NCI-H524 (cell line): ENCODE results near the gene PBRM1.
A peak's percentile ranks its signal among the peaks of the same experiment; 100 is the strongest.
"Not testable (repeated sequence)": the region's sequence is repeated elsewhere in the genome, so short reads cannot be mapped to it uniquely, and the experiment has no call there.

Source experiments
- DNase-seq, 2 experiments: peaks; one replicate each; lab custom pipeline; 2025; lab: John Stamatoyannopoulos, UW

The PBRM1 gene

DNA sequence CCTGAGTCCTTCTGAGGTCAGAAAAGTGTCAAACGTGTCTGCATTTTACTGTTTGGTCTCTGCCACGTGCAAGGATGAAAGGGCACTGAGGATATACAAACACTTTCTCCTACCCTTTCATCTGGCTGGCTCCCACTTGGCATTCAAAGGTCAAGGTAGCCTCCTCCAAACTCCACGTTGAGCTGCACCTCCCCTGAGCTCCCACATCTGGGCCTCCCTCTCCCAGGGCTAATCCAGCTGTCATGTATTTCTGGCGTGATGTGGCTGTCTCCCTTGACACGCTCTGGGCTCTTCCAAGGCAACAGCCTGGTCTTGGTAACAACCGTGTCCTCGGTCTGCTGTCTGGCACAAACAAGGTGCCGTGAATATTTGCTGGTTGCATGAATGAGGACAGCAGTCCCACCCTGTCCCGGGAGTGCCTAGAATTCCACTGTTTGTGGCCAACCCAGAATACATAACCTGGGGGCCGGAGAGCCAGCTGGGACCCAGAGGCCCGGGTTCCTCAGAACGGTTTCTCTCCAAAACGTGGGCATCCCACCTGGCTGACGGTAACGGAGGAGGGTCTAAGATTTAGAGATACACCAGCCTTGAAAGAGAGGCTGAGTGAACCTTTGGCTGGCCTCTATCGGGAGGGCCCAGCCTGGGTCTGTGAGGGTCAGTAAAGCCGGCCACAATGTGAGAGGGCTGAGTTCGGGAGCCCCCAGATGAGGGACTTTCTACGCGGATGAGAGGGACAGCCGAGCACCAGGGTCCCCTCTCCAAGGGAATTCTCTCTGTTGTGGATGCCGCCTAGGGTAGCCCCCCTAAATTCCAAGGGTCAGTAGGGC, 19.1 kb upstream of the PBRM1 start:
- DNase-seq: peak in 1 of 2 experiments; percentile 15

DNA sequence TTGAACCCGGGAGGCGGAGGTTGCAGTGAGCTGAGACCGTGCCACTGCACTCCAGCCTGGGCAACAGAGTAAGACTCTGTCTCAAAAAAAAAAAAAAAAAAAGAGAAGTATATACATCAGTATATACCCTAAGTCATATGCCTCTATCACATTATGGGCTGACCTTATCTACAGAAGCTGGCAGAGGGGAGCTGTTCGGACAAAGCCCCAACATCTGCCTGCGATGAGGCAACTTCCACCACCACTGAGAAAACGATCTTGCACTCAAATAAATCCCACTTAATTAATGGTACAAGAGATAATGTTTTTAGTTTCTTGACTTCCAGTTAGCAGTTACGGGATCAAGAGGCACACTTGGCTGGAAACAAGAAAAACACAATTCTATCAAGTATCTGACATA, 17.6 kb upstream of the PBRM1 start:
- no peak for DNase-seq

DNA sequence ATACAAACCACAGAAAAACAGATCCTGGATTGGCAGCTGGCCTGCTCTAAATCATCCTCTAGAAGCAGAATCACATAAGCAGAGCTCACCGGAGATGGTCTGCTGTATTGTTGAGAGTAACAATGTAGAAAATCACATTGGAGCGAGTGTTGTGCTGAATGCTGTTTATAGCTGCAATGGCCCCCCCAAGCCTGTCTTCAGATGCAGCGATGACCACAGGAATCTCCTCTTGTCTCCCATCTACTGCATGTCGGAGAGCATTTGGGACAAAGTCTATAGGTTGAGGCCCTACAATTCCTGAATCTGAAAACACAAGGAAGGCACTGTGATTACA, 11.9 kb upstream of the PBRM1 start:
- no peak for DNase-seq

DNA sequence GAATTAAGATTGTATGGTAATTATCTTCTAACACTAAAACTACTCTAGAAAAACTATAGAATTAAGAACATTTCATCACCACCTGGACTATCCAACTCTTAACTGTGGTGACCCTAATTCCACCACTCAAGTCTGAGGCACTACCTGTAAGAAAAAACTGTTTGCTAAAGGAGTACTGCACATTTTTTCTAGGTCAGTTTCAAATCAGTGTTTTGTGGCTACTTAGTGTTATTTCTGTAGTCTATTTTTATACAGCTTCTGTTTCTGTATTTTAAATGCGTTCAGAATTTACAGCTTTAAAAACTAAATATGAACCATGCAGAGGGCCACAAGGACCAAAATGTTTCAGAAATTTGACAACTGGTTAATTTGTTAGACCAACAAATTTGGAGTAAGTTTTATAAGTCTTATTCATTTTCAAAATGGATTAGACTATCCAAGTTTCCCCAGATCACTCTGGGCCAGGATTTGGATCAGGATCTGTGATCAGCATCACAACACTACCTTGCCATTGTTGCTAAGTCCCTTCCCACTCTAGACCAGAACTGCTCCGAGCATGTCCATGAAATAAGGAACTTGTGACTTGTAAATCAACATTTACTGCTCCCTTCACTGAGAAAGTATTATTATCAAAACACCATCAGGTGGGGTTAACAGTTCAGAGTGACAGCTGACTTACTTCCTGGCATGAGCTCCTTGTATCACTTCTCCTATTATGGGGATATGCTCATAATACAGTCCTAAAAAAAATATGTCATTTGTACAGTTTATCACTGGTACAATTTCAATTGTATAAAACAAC, 11.3 kb upstream of the PBRM1 start:
- no peak for DNase-seq

DNA sequence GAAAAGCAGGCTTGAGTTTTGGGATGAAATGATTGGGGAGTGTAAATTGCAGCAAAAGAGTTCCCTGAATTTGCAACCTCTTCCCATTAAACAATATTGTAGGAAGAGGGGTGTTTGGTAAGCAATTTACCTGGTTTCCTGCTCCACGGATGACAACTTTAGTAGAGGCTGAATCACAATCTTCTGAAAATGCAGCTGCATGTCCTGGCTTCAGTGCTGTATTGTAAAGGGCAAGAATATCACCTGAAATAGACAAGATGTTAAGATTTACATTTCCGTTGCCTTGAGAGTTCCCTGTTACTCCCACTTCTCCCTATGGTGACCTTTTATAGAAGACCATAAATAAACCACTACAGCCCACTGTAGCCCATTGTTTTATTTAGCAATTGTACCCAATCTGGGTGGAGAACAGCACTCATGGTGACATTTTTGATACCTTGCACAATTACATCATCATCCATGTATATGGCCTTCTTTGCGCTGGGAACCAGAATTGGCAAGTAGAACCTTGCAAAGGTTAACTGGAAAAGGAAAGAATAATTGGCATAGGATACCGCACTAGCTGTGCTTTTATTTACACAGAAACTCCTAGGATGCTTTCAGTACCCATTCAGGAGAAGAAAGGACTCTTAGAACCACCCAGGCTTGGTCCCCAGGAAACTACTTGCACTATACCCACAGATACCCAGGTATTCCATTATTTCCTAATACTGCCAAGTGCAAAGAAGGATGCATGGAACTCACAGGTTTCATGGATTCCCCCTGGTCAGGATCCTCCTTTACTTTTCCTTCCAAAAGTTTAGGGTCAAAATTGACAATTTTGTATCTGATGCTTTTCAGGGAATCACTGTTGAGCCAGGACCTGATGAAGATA, 10.3 kb upstream of the PBRM1 start:
- no peak for DNase-seq

DNA sequence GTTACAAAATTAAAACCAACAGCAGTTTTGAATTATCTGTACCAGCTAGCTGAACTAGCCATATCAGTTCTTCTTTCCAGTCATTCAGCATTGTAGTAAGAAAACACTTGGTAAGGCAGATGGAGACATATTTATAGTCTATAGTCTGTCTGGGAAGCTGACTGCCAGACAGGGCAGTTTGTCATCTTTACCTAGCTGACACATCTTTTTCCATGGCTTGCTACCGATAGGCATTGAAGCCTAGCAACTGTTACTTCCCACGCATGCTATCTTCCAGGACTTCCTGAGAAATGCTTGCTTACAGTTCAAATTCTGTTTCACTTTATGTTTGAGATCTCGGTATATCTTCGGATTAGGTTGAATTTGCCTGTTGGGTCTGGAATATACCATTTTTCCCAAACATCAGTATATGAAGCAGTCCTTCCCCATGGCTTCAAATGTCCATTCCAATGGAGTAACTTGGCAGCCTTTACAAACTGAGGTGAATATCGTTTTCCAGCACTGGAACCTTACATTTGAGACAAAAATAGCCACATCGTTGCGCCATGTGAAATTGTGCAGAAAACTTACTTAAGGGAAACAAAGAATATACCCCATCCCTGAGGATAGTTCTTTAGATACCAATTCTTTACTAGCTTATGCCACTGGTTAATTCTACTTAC, 8.9 kb upstream of the PBRM1 start:
- DNase-seq: no peak

DNA sequence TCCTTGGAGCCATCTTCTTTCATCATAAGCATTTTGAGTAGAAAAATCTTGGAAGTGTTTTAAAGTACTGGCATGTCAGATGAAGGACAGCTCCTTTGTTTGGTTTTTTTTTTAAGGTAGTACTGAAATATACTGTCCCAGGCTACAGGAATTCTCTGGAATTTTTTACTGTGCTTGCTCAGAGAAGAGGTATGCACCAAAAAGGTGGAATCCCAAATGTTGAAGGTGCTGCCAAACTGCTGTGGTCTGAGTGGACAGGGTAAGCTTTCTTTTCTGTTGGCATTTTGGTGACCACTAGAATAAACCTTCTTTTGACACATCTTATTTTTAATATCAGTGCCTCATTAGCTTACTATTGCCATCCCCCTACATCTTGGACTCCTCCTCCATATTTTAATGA, 7.4 kb upstream of the PBRM1 start:
- DNase-seq: no peak

DNA sequence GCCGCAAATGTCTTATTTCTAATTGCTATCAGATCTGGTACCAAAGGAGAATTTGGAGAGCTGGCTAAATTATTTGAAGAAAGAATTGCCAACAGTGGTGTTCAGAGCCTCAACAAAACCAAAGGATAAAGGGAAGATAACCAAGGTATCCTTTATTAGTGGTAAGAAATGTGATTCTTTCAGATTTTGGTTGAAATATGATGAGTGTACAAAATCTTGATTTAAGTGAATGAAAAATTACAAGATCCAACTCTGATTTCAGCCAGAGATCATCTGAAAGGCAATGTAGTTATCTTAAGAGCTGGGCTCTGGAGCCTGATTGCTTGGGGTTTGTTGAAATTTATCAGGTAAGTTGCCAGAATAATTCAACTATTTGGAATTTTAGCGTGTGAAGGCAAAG, 4.8 kb upstream of the PBRM1 start:
- DNase-seq: no peak

DNA sequence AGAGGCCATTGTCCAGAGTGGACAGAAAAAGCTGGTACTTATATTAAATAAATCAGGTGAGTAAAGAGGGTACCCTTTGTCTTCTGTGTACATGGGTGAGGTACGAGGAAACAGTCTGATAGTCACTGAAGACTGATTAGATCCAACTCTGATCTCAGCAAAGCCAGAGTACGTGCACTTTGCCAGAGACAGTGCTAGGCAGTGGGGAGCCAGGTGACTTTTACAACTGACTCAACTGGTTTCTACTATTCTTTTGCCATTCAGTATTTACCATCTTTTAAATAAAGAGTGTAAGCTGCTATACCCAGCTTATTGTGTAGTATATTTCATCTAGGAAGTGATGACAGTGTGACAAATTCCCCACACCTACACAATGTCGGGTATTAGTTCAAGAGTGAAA, 3.4 kb upstream of the PBRM1 start:
- DNase-seq: no peak

DNA sequence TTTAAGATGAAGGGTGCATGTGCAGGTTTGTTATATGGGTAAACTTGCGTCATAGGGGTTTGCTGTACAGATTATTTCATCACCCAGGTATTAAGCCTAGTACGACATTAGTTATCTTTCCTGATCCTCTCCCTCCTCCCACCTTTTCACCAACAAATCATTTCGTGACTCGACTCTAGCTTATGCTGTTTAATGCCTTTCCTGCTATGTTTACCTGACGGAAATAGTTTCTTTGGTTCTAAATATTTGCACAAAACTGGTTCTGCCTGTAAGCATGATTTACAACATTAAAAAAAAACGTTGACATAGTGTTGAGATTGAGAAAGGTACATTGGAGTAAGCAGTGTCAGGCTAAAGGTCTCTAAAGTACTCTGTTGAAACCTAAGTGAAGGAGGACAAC, 2.6 kb upstream of the PBRM1 start:
- no peak for DNase-seq

DNA sequence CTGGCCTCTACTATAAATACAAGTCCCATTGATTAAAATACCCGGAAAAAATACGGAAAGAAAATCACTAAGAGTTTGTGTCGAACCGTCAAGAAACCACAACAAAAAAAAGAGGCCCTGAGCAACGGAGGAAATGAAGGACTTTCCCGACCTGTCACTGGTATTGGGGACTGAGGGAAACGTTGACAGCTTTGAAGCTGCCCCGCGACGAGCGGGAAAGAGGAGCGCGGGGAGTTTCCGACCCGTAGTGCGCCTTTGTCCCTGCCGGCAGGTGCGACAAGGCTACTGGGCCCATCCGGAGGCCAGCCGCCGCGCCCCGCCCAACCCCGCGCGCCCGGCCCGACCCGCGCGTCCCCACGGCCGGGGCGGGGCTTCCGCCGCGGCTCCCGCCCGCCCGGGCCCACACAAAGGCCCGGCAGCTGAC, 416 bp downstream of the PBRM1 start:
- DNase-seq: peak; percentile 79 to 80

DNA sequence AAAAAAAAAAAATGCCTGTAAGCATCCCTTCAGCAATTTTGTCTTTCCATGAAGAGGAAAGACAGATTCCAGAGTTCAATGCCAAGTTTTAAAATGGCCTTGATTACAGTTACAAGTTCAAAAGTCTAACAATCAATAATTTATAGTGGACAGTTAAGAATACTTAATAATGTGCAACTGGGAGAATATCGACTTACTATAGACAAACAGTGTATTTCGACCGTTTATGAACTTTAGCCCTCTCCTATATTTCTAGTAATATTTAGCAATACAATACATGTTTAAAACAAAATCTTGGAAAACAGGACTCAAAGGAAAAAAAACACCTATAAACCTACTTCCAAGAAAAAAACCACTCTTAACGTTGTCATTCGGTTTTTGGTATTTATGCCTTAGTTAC, 1.5 kb downstream of the PBRM1 start:
- no peak for DNase-seq

DNA sequence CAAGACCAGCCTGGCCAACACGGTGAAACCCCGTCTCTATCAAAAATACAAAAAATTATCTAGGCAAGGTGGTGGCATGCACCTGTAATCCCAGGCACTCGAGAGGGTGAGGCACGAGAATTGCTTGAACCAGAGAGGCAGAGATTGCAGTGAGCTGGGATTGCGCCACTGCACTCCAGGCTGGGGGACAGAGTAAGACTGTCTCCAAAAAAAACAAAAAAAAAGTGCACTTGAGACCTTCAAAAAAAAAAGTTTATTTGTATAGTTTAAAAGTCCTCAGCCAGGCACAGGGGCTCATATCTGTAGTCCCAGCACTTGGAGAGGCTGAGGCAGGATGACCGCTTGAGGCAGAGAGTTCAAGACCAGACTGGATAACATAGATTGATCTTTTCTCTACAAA, 2.1 kb downstream of the PBRM1 start:
- DNase-seq: no peak

DNA sequence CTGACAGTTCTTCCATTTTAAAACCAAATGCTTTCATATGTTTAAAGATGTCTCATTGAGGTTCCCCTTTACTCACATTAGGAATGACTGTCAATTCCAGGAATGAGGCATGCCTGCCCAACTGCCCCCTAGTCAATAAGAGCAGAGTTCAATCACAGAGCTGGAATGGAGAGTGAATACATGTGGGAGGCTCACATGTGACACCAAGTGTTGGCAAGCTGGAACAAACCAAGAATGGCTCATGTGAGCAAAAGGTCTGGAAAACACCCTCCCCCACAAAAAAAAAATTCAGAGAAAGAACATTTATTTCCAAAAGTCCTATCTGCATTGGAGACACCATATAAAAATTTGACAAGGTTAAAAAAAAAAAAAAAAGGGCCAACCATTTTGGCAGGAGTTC, 3.7 kb downstream of the PBRM1 start:
- peak in 1 of 2 experiments; percentile 19 for DNase-seq

DNA sequence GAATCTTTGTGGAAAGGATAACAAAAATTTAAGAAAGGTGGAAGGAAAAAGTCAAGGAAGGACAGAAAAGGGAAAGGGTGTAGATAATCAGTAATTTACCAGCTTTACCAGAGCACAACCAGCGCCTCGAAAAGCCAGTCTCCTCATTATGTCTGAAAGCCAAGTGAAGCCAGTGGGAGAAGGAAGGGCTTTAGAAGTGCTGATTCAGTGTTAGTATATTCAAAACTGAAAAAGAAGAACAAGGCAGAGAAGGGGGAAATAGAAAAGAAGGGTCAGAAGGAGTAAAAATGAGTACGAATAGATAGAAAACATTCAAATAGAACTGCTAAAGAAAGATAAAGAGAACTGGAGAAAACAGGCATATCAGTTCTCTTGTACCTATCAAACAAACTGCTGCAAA, 4.1 kb downstream of the PBRM1 start:
- no peak for DNase-seq

DNA sequence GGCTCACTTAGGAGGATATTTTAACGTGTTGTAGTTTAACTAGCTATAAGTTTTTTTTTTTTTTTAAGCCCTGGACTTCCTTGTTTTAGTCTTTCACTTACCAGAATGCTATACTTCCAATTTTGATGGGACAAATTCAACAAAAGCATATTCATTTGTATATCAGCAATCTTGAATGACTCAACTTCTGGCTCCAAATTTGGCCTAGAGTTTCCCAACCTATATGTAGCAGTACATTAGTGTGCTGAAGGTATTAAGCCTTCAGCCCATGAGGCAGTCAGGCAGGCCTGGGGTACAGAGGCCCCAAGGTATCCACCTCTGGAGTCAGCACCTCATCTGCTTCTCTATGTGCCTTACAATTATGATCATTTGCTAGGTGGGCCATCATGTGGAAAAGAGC, 5.9 kb downstream of the PBRM1 start:
- DNase-seq: no peak

DNA sequence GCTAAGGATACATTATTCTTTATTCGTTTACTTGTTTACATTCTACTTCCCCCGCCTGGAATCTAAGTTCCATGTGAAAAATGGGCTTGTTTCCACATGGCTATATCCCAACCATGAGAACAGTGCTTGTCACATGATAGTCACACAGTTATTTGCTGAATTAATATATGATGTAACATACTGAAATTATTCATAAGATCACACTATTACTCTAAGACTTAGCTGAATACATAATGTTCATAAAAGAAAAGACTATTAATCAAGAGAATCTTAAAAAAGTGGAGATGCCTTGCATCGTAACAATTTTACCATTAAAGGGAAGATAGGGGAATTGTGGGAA, 6.5 kb downstream of the PBRM1 start:
- DNase-seq: no peak

DNA sequence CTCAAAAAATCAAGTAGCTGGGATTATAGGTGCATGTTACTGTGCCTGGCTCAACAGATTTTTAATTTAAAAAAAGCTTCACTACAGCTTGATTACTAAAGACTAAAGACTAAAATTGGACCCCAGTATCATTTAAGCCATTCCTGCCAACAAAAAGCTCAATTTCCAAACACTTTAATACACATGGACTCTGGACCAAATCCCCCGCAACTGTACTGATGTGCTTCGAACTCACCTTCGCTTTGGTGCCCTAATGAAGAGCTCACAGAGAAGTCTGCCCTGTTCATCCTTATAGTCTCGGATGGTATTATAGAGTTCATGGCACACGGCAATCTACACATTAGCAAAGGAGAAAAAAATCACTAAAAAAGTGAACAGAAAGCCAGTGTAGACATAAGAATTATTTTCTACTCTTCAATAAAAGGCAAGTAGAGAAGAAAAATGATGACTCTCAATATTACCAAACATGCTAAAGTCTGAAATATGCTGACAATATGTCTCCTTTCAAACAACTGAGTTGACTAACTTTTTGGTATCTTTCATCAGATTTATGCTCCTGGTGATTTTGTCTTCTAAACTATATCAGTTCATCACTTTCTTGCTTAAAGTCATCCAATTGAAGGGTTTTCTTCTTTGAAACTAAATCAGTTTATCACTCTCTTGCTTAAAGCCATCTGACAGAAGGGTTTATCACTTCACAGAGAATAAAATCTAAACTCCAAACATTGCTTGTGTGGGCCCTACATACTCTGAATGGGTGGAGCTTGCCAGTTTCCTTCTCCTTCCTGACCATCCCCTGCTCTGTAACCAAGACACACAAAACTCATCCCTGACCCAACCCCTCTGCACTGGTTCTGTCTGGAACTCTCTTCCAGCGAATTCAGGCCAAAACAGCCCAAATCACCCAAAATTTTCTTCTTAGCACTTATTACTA, 7.2 kb downstream of the PBRM1 start:
- no peak for DNase-seq

DNA sequence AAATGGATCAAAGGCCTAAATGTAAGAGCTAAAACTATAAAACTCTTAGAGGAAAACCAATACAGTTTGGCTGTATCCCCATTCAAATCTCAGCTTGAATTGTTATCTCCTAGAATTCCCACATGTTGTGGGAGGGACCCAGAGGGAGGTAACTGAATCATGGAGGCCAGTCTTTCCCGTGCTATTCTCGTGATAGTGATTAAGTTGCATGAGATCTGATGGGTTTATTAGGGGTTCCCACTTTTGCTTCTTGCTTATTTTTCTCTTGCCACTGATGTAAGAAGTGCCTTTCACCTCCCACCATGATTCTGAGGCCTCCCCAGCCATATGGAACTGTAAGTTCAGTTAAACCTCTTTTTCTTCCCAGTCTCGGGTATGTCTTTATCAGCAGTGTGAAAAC, 9.5 kb downstream of the PBRM1 start:
- DNase-seq: not testable (repeated sequence)

DNA sequence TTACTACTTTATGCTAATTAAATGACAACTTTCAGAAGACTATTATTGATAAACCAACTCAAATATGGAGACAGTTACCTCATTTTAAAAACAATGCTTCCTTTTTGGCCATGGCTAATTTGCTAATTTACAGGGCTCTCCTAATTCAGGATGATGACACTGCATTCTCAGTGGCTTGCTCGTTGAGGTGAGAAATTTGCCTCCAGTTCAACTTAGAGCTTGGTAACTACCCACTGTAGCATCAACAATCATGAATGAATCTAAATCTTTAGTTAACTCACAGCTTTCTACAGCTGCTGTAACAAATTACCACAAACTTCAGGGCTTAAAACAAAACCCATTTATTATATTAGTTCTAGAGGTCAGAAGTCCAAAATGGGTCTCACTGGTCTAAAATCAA, 14.0 kb downstream of the PBRM1 start:
- no peak for DNase-seq
